ENCODE data around the gene NF2.

NF2 gene

GRCh38 chr22:29634847-29635246 is 31.4 kb downstream of the NF2 start:
- TF ChIP-seq, protein P1, sequence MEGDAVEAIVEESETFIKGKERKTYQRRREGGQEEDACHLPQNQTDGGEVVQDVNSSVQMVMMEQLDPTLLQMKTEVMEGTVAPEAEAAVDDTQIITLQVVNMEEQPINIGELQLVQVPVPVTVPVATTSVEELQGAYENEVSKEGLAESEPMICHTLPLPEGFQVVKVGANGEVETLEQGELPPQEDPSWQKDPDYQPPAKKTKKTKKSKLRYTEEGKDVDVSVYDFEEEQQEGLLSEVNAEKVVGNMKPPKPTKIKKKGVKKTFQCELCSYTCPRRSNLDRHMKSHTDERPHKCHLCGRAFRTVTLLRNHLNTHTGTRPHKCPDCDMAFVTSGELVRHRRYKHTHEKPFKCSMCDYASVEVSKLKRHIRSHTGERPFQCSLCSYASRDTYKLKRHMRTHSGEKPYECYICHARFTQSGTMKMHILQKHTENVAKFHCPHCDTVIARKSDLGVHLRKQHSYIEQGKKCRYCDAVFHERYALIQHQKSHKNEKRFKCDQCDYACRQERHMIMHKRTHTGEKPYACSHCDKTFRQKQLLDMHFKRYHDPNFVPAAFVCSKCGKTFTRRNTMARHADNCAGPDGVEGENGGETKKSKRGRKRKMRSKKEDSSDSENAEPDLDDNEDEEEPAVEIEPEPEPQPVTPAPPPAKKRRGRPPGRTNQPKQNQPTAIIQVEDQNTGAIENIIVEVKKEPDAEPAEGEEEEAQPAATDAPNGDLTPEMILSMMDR (conservative IDR thresholded peaks at IDR 0.05), result no peak
- H3K27ac ChIP-seq, result no peak overlapping the region

DNA sequence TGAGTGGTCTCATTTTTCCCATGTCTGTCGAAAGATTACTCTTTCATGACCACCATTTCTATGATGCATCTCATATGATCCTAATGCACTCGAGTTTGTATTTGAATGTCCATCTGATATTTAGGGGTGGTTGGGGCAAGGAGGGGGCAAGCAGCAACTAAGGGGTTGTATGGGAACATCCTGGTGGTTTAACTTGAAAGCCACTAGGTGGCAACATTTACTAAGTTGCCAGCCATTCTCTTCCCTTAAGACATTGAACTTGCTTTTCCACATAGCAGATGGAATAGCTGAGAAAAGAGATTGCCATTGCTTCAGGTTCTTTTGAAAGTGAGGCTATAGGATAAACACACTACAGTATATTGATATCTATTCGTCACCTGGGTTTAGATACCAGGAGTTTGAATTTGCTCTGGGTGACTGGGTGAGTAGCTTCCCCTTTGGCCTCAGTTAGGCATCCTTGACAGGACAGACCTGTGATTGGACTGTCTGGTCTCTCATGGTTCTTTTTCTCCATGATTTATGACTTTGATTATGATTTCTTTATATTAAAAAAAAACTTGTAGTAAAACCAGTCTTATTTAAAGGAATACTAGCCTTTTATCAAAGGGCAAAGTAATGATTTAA is 32.4 kb downstream of the NF2 start:
- no peak overlapping the region for H3K27ac ChIP-seq
- TF ChIP-seq, protein P1 (conservative IDR thresholded peaks at IDR 0.05), result peak; percentile 89

DNA sequence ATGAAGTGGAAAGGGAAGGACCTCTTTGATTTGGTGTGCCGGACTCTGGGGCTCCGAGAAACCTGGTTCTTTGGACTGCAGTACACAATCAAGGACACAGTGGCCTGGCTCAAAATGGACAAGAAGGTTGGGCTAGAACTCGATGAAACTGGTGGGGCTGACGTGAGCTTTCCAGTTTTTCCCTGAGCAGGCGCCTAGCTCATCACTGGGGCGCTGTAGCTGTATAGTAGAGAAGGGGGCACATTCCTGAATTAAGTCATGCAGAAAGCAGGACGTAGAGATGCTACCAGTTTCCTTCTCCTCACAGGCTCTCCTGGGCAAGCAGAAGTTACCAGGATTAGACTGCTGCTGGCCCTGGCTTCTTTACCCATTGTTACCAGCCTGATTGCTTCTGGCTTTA is 33.3 kb downstream of the NF2 start:
- no peak overlapping the region for H3K27ac ChIP-seq
- TF ChIP-seq, protein P1 (conservative IDR thresholded peaks at IDR 0.05), result no peak

DNA sequence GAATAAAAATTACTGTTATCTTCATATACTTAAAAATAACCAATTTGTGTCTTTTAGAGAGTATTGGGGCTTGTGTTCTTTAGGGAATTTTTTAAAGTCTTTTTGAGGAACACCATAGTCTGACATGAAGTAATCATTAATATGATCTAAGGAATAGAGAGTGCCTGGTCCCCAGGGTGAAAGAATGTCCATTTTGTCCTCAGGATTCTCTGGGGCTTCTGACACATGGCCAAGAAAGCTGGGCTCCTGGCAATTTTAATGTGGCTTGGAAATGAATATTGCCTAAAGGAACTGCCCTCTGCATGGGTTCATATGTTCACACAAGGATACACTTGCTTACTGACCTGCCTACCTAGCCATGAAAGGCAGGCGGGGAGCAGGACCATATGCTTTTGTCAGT is 33.7 kb downstream of the NF2 start:
- TF ChIP-seq, protein P1 (conservative IDR thresholded peaks at IDR 0.05), result no peak
- no peak overlapping the region for H3K27ac ChIP-seq

- TF ChIP-seq, protein P1 (conservative IDR thresholded peaks at IDR 0.05), result no peak
- no peak overlapping the region for H3K27ac ChIP-seq
Measured at GRCh38 chr22:29638678-29639077, 35.2 kb downstream of the NF2 start.

- TF ChIP-seq, protein P1 (conservative IDR thresholded peaks at IDR 0.05), result no peak
- H3K27ac ChIP-seq, result peak overlapping the region; percentile 83; the same call in 1 of the 2 replicates
Measured at GRCh38 chr22:29639096-29639495, 35.7 kb downstream of the NF2 start.

- TF ChIP-seq, protein P1 (conservative IDR thresholded peaks at IDR 0.05), result no peak
- H3K27ac ChIP-seq, result peak overlapping the region; percentile 83
Measured at GRCh38 chr22:29641042-29641699, 37.7 kb downstream of the NF2 start.

All from VCaP (cell line).